PC-9 (cell line): ENCODE results near the gene PALS1. TPM values are rescaled to one million over a fixed set of nuclear protein-coding genes. Genes with fewer than 3 reads are reported as not detected.

ENCODE experiments used
- Bru-seq: library from RNA; stranded (reverse); fragments of 400-500 nt; gene quantifications from one replicate; lab custom pipeline; 2021; lab: Mats Ljungman, UMichigan
- BruChase-seq, 2 experiments: library from RNA; stranded (reverse); fragments of 400-500 nt; gene quantifications; one replicate each; lab custom pipeline; 2021; lab: Mats Ljungman, UMichigan
- BruUV-seq: library from RNA; stranded (reverse); fragments of 400-500 nt; replicated peaks from 2 replicates; lab custom pipeline; 2021; lab: Mats Ljungman, UMichigan
- CTCF ChIA-PET: fragments of 300-600 bp; sonication (Branson Sonifier 250); formaldehyde crosslinking; loops from one replicate; lab custom pipeline; 2022; ENCODE audit warnings: antibody characterized with exemption; lab: Charles Lee
- POLR2A ChIA-PET: fragments of 300-600 bp; sonication (Branson Sonifier 250); formaldehyde crosslinking; loops from one replicate; lab custom pipeline; 2022; ENCODE audit warnings: antibody characterized with exemption; ENCODE audit not compliant: unreplicated experiment; lab: Charles Lee
- DNase-seq, 2 experiments: peaks; one replicate each; pipeline versions ENCODE4 v3.0.0 to v3.0.0-alpha.2; 2015 to 2022; ENCODE audit warnings: mixed read lengths in 1 of 2
- H2AFZ ChIP-seq: fragments of 200-600 bp; sonication (generic); 2 replicates; pipeline ENCODE4 v1.8.1; 2017; ENCODE audit warnings: antibody characterized with exemption
- H3F3A ChIP-seq: fragments of 200-600 bp; sonication (generic); 2 replicates; pipeline ENCODE4 v1.8.1; 2017; ENCODE audit warnings: antibody characterized with exemption, mild to moderate bottlenecking, low read depth; ENCODE audit not compliant: insufficient read depth
- H3K27ac ChIP-seq: fragments of 200-600 bp; sonication (generic); 2 replicates; pipeline ENCODE4 v1.6.1; 2016; ENCODE audit warnings: mixed run types
- H3K27me3 ChIP-seq: fragments of 200-600 bp; sonication (generic); 2 replicates; pipeline ENCODE4 v1.6.1; 2016; ENCODE audit warnings: low read depth, mixed run types; ENCODE audit not compliant: insufficient read depth
- H3K36me3 ChIP-seq: fragments of 200-600 bp; sonication (generic); 2 replicates; pipeline ENCODE4 v1.6.1; 2016; ENCODE audit warnings: low read depth, mixed run types
- H3K4me1 ChIP-seq: fragments of 200-600 bp; sonication (generic); replicated peaks from 2 replicates; pipeline ENCODE4 v1.6.1; 2016; ENCODE audit warnings: mixed run types; ENCODE audit not compliant: insufficient read depth
- H3K4me2 ChIP-seq: fragments of 200-600 bp; sonication (generic); 2 replicates; pipeline ENCODE4 v1.6.1; 2017; ENCODE audit warnings: mixed run types
- H3K4me3 ChIP-seq: fragments of 200-600 bp; sonication (generic); 2 replicates; pipeline ENCODE4 v1.6.1; 2016; ENCODE audit warnings: mixed run types
- H3K79me2 ChIP-seq: fragments of 200-600 bp; sonication (generic); 2 replicates; pipeline ENCODE4 v1.6.1; 2017; ENCODE audit warnings: low read depth, mixed run types
- H3K9me2 ChIP-seq: fragments of 200-600 bp; sonication (generic); 2 replicates; pipeline ENCODE4 v1.8.1; 2017; ENCODE audit warnings: mild to moderate bottlenecking; ENCODE audit not compliant: insufficient read depth
- H3K9me3 ChIP-seq: fragments of 200-600 bp; sonication (generic); 2 replicates; pipeline ENCODE4 v1.8.1; 2016; ENCODE audit warnings: low read depth; ENCODE audit not compliant: insufficient read depth
- H4K20me1 ChIP-seq: fragments of 200-600 bp; sonication (generic); 2 replicates; pipeline ENCODE4 v1.8.1; 2017; ENCODE audit not compliant: insufficient read depth
- EZH2 ChIP-seq: fragments of 200-600 bp; sonication (generic); IDR thresholded peaks from 2 replicates; pipeline ENCODE4 v1.8.0; 2017; ENCODE audit warnings: antibody characterized with exemption, low read depth
- intact Hi-C: fragments of 100-400 bp; cut with micrococcal nuclease; formaldehyde crosslinking; loops from one replicate; pipeline ENCODE4 v1.10.0; 2022; ENCODE audit not compliant: unreplicated experiment
- long read RNA-seq: library from polyadenylated mRNA; stranded (forward); transcript quantifications from one replicate; pipeline ENCODE4 v2.0.0, GENCODE V29; 2022
- total RNA-seq: library from RNA; stranded (reverse); gene quantifications from 2 replicates; pipeline ENCODE4 v1.2.3, GENCODE V29; 2021
- TF ChIP-seq, protein P1 (sequence below): fragments of 200-600 bp; sonication (generic); conservative IDR thresholded peaks from 2 replicates; pipeline ENCODE4 v1.6.1; 2017; ENCODE audit warnings: mixed run types, antibody characterized with exemption, mild to moderate bottlenecking, moderate library complexity

The PALS1 gene
- 73.7 and 94.7 TPM in 2 replicates for total RNA-seq
- Bru-seq, nascent RNA: percentile 97 among the genes with signal in this experiment
- BruChase-seq, experiment 1, labeled RNA remaining after a 2-hour chase: percentile 94 among the genes with signal in this experiment
- percentile 91 among the genes with signal in this experiment for BruChase-seq, experiment 2, labeled RNA remaining after a 6-hour chase
- long read RNA-seq, full-length matches to known transcripts: 41 of 114 reads
- long read RNA-seq, partial matches to known transcripts: 6 of 114 reads
- long read RNA-seq, other reads (novel, unspliced or antisense): 67 of 114 reads

DNA sequence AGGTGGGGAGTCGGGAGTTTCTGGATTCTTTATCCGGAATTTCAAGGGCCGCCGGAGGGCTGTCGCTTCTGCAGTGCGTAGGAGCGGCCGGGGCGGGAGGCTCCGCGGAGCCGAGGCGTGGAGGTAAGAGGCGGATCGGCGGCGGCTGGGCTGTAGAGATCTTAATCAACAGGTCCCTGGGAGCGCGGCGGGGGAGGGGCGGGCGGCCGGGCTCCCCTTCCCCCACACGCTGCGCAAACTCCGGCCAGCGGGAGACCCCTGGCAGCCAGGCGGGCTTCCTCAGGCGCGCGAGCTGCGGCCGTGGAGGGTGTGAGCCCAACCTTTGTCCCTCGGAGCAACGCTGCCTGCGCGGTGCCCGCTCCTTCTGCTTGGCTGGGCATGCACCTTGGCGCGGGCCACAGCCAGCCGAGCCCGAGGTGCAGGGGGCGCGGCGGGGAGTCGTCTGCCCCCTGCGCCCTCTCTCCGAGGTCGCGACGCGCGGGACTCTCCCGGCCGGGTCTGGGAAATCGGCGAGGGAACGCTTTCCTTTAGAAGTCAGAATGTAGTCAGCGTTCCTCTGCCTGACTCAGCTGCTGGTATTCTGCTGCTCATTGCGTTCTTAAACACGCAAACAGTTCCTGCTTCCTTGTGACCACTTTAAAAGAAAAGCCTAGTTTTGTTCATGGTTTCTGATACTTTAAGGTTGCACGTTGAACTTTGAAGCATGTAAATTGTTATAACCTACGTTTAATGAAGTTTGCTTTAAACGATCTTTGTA is at the start of gene PALS1:
PALS1 (plus strand) TSS at position 25 of the 757 bp plus-strand sequence. CDS start 37,736 bp downstream, outside the sequence.
- peak in 1 of 2 experiments; percentile 79 for DNase-seq

DNA sequence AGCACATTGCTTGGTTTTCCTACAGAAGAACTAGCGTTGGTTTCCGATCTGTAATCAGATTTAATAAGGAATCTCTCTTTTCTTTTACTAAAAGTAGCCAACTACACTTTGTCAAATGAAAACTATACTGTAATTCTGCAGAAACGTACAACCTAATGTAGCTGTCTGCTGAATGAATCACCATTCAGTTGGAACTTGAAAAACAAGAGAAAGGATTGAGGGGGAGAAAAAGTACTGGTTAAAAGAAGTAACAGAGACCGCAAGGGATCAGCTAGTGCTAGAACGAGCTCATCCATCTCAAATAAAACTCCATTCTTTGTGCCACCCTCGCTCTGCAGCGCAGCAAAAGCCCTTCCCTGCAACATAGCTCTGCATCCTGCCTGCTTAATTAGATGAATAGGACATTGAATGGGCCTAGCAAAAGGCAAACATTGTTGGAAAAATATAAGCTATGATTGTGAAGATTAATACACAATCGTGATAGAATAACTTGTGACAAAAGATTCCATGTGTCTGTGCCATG is 49.4 kb upstream of the PALS1 start:
- CTCF ChIA-PET: no interaction called here
- no peaks in the 10 kb centered on the region for H4K20me1 ChIP-seq
- H3K27ac ChIP-seq: no peak overlapping the region
- no peaks in the 10 kb centered on the region for H3K9me2 ChIP-seq
- no peak for DNase-seq
- H3K36me3 ChIP-seq: no peaks in the 10 kb centered on the region
- no peak overlapping the region for H2AFZ ChIP-seq
- POLR2A ChIA-PET: interaction anchor here (0.6 to 0.9 kb wide), 2 partner anchors 30 to 1952 kb away, joined by 3 to 6 read pairs; no protein-coding TSS in a partner anchor
- H3K27me3 ChIP-seq: no peaks in the 10 kb centered on the region
- peaks cover 22% of the 10 kb centered on the region for H3F3A ChIP-seq
- H3K4me2 ChIP-seq: no peak overlapping the region
- no peaks in the 10 kb centered on the region for H3K79me2 ChIP-seq
- no peak for TF ChIP-seq EZH2
- TF ChIP-seq, protein P1, sequence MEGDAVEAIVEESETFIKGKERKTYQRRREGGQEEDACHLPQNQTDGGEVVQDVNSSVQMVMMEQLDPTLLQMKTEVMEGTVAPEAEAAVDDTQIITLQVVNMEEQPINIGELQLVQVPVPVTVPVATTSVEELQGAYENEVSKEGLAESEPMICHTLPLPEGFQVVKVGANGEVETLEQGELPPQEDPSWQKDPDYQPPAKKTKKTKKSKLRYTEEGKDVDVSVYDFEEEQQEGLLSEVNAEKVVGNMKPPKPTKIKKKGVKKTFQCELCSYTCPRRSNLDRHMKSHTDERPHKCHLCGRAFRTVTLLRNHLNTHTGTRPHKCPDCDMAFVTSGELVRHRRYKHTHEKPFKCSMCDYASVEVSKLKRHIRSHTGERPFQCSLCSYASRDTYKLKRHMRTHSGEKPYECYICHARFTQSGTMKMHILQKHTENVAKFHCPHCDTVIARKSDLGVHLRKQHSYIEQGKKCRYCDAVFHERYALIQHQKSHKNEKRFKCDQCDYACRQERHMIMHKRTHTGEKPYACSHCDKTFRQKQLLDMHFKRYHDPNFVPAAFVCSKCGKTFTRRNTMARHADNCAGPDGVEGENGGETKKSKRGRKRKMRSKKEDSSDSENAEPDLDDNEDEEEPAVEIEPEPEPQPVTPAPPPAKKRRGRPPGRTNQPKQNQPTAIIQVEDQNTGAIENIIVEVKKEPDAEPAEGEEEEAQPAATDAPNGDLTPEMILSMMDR: no peak
- no peaks in the 10 kb centered on the region for H3K9me3 ChIP-seq
- intact Hi-C loops: no loop called here
- no peak overlapping the region for H3K4me3 ChIP-seq
- peaks cover 27% of the 10 kb centered on the region for H3K4me1 ChIP-seq
- no TSS peak for BruUV-seq

More for the DNA sequence above, at the start of gene PALS1:
- H3K27ac ChIP-seq: peak within 1 kb of the TSS; percentile 91
- H3K4me1 ChIP-seq: peaks cover 17% of the 10 kb centered on the region; the same call in 1 of the 2 replicates
- H3K4me2 ChIP-seq: peak within 1 kb of the TSS; percentile 93
- peaks cover 49% of the 10 kb centered on the region for H3K79me2 ChIP-seq
- H3K27me3 ChIP-seq: no peaks in the 10 kb centered on the region
- H3K4me3 ChIP-seq: peak within 1 kb of the TSS; percentile 93
- ChIA-PET POLR2A (interaction anchor here (0.6 to 0.9 kb wide), 10 partner anchors 10 to 1516 kb away, joined by 3 to 17 read pairs (median 5); no protein-coding TSS in a partner anchor), CTCF (no interaction called here)
- H4K20me1 ChIP-seq: peaks cover 6% of the 10 kb centered on the region; the same call in 1 of the 2 replicates
- no peaks in the 10 kb centered on the region for H3K9me3 ChIP-seq
- peak within 1 kb of the TSS; percentile 86 for H2AFZ ChIP-seq
- peaks cover 24% of the 10 kb centered on the region; the same call in 1 of the 2 replicates for H3F3A ChIP-seq
- intact Hi-C loops: loop anchor here (1.0 to 5.0 kb wide), 4 partner anchors 20 to 121 kb away; partner anchors contain the start of gene EIF2S1
- BruUV-seq: no TSS peak
- 0 out of 2 replicates have a peak, but pooled peaks cover 3% of the 10 kb centered on the region for H3K9me2 ChIP-seq
- H3K36me3 ChIP-seq: no peaks in the 10 kb centered on the region
- TF ChIP-seq EZH2: no peak
- TF ChIP-seq, protein P1: no peak

DNA sequence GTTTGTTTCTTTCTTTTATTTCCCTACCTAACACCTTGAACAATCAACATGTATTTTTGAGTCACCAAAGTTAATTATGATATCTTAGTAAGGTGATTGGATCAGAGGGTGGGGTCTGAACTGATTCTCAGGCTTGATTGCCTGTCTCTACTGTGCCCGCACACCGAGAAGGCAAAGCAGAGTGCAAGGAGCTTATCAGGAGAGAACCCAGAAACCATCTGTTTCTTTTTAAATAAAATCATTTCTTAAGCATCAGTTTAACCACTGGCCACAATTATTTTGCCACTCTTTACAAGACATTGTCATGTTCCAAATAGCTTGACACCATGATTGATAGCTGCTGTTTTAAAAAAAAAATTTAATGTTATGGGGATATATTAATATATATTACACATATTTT is 48.9 kb upstream of the PALS1 start:
- POLR2A ChIA-PET: interaction anchor here (0.6 to 0.9 kb wide), 2 partner anchors 29 to 1951 kb away, joined by 3 to 6 read pairs; no protein-coding TSS in a partner anchor
- Histone ChIP-seq H3K27me3 (no peaks in the 10 kb centered on the region), H3K27ac (no peak overlapping the region)

More for the DNA sequence above, 48.9 kb upstream of the PALS1 start:
- DNase-seq: no peak
- H3K9me3 ChIP-seq: no peaks in the 10 kb centered on the region
- peaks cover 18% of the 10 kb centered on the region; the same call in 1 of the 2 replicates for H3F3A ChIP-seq
- no peak overlapping the region for H3K4me2 ChIP-seq
- no peaks in the 10 kb centered on the region for H3K9me2 ChIP-seq
- BruUV-seq: no TSS peak
- H3K79me2 ChIP-seq: no peaks in the 10 kb centered on the region
- intact Hi-C loops: no loop called here
- H4K20me1 ChIP-seq: no peaks in the 10 kb centered on the region
- H2AFZ ChIP-seq: no peak overlapping the region
- TF ChIP-seq, protein P1: no peak
- TF ChIP-seq EZH2: no peak
- H3K4me1 ChIP-seq: peaks cover 22% of the 10 kb centered on the region
- H3K36me3 ChIP-seq: no peaks in the 10 kb centered on the region
- CTCF ChIA-PET: interaction anchor here (0.6 kb wide), 1 partner anchor 169 kb away, joined by 5 read pairs; no protein-coding TSS in a partner anchor
- H3K4me3 ChIP-seq: no peak overlapping the region
